Measurements from ENCODE around the gene MANSC4.

The MANSC4 gene

GRCh38 chr12:27797301-27798025, 17.4 kb upstream of the MANSC4 start:
- no peak for DNase-seq

GRCh38 chr12:27796128-27796527, 16.1 kb upstream of the MANSC4 start:
- no peak for DNase-seq

GRCh38 chr12:27794818-27795584, 15.0 kb upstream of the MANSC4 start:
- no peak for DNase-seq

- no peak for DNase-seq
These were observed 10.1 kb upstream of the MANSC4 start for GRCh38 chr12:27790179-27790578.

- DNase-seq, result no peak
These were observed 7.5 kb upstream of the MANSC4 start for GRCh38 chr12:27787559-27787958.

- DNase-seq, result no peak
These were observed 6.0 kb upstream of the MANSC4 start for GRCh38 chr12:27785882-27786570.

- no peak for DNase-seq
These were observed 2.4 kb upstream of the MANSC4 start for GRCh38 chr12:27782481-27782880.

- no peak for DNase-seq
These were observed 1.6 kb upstream of the MANSC4 start for GRCh38 chr12:27781680-27782079.

GRCh38 chr12:27780612-27781408, 774 bp upstream of the MANSC4 start:
- DNase-seq, result no peak

- DNase-seq, result no peak
These were observed 568 bp downstream of the MANSC4 start for GRCh38 chr12:27779416-27779919.

- DNase-seq, result no peak
These were observed 1.8 kb downstream of the MANSC4 start for GRCh38 chr12:27778206-27778605.

- no peak for DNase-seq
These were observed 2.9 kb downstream of the MANSC4 start for GRCh38 chr12:27777141-27777540.

- DNase-seq, result no peak
These were observed 7.5 kb downstream of the MANSC4 start for GRCh38 chr12:27772328-27773049.

GRCh38 chr12:27771481-27772327, 8.3 kb downstream of the MANSC4 start:
- DNase-seq, result no peak

- no peak for DNase-seq
These were observed 10.8 kb downstream of the MANSC4 start for GRCh38 chr12:27769142-27769673.

GRCh38 chr12:27766587-27766986, 13.4 kb downstream of the MANSC4 start:
- no peak for DNase-seq

- no peak for DNase-seq
These were observed 17.3 kb downstream of the MANSC4 start for GRCh38 chr12:27762757-27763156.

- no peak for DNase-seq
These were observed 23.3 kb downstream of the MANSC4 start for GRCh38 chr12:27756670-27757195.

GRCh38 chr12:27754795-27755194, 25.2 kb downstream of the MANSC4 start:
- DNase-seq, result no peak

GRCh38 chr12:27751386-27752047, 28.5 kb downstream of the MANSC4 start:
- DNase-seq, result no peak
